Measurements from ENCODE around the gene GINS1.

DNA sequence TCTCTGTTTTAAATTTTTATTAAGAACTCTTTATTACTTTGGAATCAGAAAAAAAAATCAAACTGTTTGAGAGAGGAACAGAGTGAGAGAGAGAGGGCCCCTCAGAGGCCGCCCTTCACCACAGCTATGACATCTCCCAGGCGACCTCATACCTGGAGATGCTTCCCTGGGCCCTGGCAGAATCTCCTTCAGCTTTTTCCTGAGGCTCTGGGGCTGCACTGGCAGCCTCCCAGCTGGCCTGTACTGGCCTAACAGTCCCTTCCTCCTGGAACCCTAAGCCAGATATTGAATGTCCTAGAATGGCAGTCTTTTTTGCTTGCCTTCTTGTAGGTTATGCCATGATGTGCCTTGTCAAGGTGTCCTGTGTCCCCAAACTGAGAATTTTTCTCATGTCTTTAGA is 30.6 kb upstream of the GINS1 start:
- TF ChIP-seq TAF1 (IDR thresholded peaks at IDR 0.05; ENCODE audit: low read depth), result no peak
- TF ChIP-seq CREB1 (IDR thresholded peaks at IDR 0.05; ENCODE audit: low read depth), result no peak

All from Ishikawa (cell line).